Measurements from ENCODE around the gene CAMK1G. TPM values are rescaled to one million over a fixed set of nuclear protein-coding genes. Genes with fewer than 3 reads are reported as not detected.

The CAMK1G gene
- total and polyA plus RNA-seq, 2 of the 4 experiments (the other 2 are of a cell fraction): 0.72 to 1.8 TPM

DNA sequence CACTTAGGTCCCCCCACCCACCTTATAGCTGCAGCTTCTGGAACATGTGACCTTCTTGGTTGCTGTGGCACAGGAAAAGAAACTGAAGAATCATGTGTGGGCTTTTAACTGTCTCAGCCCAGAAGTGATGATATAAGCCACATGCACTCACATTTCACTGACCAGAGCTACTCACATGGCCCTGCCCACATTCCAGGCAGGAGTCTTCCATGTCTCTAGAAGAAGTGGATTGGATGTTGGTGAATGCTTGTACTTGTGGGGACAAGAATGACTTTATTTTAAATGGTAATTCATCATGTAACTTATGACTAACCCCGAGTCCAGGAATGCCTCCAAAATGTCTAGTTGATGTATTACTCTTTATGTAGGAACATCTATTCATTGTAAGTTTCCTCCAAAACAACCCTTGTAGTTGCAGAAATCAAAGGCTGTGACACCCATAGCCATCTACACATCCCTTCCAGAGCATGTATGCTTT lies 15.8 kb upstream of the CAMK1G start:
- BruUV-seq (replicated peaks): no TSS peak
- ATAC-seq (ENCODE audit: low read depth) (no peak), DNase-seq (peak; percentile 43)
- Histone ChIP-seq H3K79me1 (ENCODE audit: low read depth in 1 of 2, low read length in 2 of 2) (no peaks in the 10 kb centered on the region), H4K20me1 (ENCODE audit: insufficient read depth, low read length) (no peaks in the 10 kb centered on the region), H3K18ac (ENCODE audit: low read depth, low read length) (no peak overlapping the region), H2AK9ac (replicated peaks; ENCODE audit: low read depth, low read length, poor library complexity) (no peak overlapping the region), H3K4me3 (ENCODE audit: insufficient read depth, low read depth, low read length) (no peak overlapping the region), H3K9me3 (ENCODE audit: control insufficient read depth, insufficient read depth, low read length) (no peaks in the 10 kb centered on the region), H2BK15ac (ENCODE audit: low read depth, low read length) (no peak overlapping the region), H3K36me3 (ENCODE audit: control insufficient read depth, insufficient read depth, low read length) (no peaks in the 10 kb centered on the region), H4K5ac (ENCODE audit: low read depth, low read length) (no peak overlapping the region), H2BK20ac (ENCODE audit: low read depth, low read length) (no peak overlapping the region), H2BK5ac (ENCODE audit: low read depth, low read length, poor library complexity, severe bottlenecking) (no peak overlapping the region), H3K27me3 (ENCODE audit: control insufficient read depth, insufficient read depth, low read length) (peaks cover 12% of the 10 kb centered on the region), H3K4me1 (ENCODE audit: control insufficient read depth, insufficient read depth, low read length) (no peaks in the 10 kb centered on the region), H3K9ac (ENCODE audit: low read depth, low read length) (no peak overlapping the region), H2BK120ac (ENCODE audit: low read depth, low read length) (no peak overlapping the region), H4K8ac (ENCODE audit: low read depth in 2 of 2, low read length in 2 of 2) (no peak overlapping the region), H3K23ac (ENCODE audit: low read depth, low read length) (no peak overlapping the region), H3K9me1 (ENCODE audit: insufficient read depth, low read length) (no peaks in the 10 kb centered on the region), H3K56ac (ENCODE audit: extremely low read depth, insufficient read depth, low read length) (no peak overlapping the region), H3K14ac (replicated peaks; ENCODE audit: low read depth, low read length) (no peak overlapping the region), H3K4me2 (ENCODE audit: low read depth, low read length) (no peak overlapping the region), H4K91ac (ENCODE audit: insufficient read depth, low read depth, low read length) (no peak overlapping the region), H3K4ac (ENCODE audit: low read depth, low read length) (no peak overlapping the region), H3K27ac (ENCODE audit: insufficient read depth, low read length) (no peak overlapping the region), H2AFZ (replicated peaks; ENCODE audit: low read length, poor library complexity) (no peak overlapping the region), H2AK5ac (ENCODE audit: low read depth, low read length) (no peak overlapping the region)
- ChIA-PET POLR2A (ENCODE audit: unreplicated experiment) (no interaction called here), CTCF (no interaction called here)
- no CpG with 5 or more reads among the region's 1 CpG for WGBS, 2 experiments (ENCODE audit: extremely low coverage in 2 of 2, insufficient read length in 1 of 2)
- TF ChIP-seq, protein P1, sequence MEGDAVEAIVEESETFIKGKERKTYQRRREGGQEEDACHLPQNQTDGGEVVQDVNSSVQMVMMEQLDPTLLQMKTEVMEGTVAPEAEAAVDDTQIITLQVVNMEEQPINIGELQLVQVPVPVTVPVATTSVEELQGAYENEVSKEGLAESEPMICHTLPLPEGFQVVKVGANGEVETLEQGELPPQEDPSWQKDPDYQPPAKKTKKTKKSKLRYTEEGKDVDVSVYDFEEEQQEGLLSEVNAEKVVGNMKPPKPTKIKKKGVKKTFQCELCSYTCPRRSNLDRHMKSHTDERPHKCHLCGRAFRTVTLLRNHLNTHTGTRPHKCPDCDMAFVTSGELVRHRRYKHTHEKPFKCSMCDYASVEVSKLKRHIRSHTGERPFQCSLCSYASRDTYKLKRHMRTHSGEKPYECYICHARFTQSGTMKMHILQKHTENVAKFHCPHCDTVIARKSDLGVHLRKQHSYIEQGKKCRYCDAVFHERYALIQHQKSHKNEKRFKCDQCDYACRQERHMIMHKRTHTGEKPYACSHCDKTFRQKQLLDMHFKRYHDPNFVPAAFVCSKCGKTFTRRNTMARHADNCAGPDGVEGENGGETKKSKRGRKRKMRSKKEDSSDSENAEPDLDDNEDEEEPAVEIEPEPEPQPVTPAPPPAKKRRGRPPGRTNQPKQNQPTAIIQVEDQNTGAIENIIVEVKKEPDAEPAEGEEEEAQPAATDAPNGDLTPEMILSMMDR (conservative IDR thresholded peaks at IDR 0.05; ENCODE audit: low read depth, low read length): no peak
- TF ChIP-seq RFX5 (IDR thresholded peaks at IDR 0.05; ENCODE audit: low read depth, low read length) (no peak), MAFK (IDR thresholded peaks at IDR 0.05; ENCODE audit: low read depth, low read length) (no peak), CEBPB (IDR thresholded peaks at IDR 0.05; ENCODE audit: low read depth, low read length) (no peak), MAZ (IDR thresholded peaks at IDR 0.05; ENCODE audit: borderline replicate concordance, low read depth, low read length) (no peak), MXI1 (IDR thresholded peaks at IDR 0.05; ENCODE audit: borderline replicate concordance, low read depth, low read length) (no peak), SMC3 (IDR thresholded peaks at IDR 0.05; ENCODE audit: low read depth, low read length) (no peak)
- TF ChIP-seq, protein P2, sequence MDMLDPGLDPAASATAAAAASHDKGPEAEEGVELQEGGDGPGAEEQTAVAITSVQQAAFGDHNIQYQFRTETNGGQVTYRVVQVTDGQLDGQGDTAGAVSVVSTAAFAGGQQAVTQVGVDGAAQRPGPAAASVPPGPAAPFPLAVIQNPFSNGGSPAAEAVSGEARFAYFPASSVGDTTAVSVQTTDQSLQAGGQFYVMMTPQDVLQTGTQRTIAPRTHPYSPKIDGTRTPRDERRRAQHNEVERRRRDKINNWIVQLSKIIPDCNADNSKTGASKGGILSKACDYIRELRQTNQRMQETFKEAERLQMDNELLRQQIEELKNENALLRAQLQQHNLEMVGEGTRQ (IDR thresholded peaks at IDR 0.05; ENCODE audit: low read depth, low read length): no peak
- in situ Hi-C loops (cut with MboI; ENCODE audit: low sequenced_read_pairs) (no loop called here), intact Hi-C loops (cut with micrococcal nuclease) (loop anchor here (2.0 kb wide), 1 partner anchor 365 kb away; no protein-coding TSS in a partner anchor), dilution Hi-C loops (cut with HindIII; ENCODE audit: low sequenced_read_pairs, unreplicated experiment) (no loop called here)

Data from IMR-90 (cell line).